Inflammatory macrophage treated with lipopolysaccharide for 1 hour (primary cell): ENCODE data around the gene ROBO3.

ENCODE experiments used
- DNase-seq, 2 donors: peaks; one replicate each; pipeline ENCODE4 v3.0.0-alpha.2; 2020 to 2022

The ROBO3 gene

DNA sequence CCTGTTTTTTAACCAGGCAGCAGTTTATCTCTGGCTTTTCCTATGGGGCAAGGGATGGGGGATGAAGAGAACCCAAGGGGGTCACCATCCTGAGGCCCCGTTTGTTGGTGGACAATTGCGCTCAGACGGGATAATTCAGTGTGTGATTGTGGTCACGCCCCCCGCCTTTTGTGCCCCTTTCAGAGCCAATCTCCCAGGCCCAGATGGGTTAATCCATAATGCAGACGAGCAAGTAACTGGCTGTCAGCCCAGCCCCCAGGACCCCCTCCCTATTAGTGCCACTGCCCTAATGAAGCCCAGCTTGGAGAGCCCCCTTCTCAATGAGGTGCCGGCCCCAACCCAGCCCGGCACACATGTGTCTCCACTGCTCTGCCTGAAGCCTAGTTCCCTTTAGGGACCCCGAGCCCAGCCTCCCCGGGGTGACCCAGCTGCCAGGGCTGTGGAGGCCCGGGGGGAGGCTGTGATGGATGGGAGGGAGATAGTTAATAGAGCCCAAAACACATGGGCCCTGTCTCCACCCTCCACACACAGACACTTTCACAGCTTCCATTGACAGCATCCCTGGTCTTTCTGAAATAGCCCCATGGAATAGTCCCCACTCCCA, 19.1 kb upstream of the ROBO3 start:
- DNase-seq = no peak

- no peak for DNase-seq
These were observed 6.1 kb upstream of the ROBO3 start for GRCh38 chr11:124859171-124859570.

DNA sequence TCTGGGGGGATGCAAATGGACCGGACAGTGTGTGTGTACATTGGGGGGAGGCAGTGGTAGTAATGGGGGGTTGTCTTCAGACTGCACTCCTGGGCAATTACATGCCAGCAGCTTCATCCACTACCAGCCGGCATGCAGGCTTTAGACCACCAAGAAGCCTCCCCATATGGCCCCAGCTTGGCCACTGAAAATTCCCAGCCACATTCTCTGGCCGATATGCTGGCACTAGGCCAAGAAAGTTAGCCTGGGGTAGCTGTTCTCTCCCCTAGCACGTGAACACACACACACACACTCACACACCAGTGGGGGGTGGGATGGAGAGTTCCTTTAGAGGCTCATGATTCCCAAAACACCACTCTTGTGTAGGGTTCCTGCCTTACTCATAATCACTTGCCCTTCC, 3.6 kb upstream of the ROBO3 start:
- no peak for DNase-seq

DNA sequence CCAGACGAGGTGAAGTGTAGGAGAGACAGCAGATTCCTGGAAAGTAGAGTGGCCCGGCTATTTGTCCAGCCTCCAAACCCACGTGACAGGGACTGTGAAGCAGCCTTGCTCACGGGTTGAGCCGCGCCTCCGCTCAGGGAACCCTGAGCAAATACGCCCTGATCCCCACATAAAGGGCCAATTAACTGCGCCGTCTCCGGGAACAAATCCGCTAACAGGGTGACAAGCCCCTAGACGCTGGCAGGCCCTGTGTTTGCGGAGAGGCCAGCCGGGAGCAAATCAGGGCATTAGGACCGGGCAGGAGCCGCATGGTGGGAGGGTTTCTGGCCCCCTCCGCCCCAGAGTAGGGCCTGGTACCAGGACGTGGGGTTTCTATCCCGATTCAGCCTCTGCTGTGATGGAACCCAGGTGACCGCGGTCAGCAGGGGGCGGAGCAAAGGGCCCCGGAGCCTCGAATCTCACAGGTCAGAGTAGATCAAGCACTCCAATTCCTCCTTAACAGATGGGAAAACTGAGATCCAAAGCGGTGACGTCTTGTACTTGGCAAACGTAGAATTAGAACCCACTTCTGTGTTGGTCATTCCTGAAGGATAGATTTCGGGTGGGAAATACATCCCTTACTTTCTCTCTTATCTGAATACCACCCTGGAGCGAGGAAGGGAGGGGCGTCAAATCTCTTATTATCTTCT, 2.0 kb upstream of the ROBO3 start:
- peak in 1 of 2 donors; percentile 5 for DNase-seq

DNA sequence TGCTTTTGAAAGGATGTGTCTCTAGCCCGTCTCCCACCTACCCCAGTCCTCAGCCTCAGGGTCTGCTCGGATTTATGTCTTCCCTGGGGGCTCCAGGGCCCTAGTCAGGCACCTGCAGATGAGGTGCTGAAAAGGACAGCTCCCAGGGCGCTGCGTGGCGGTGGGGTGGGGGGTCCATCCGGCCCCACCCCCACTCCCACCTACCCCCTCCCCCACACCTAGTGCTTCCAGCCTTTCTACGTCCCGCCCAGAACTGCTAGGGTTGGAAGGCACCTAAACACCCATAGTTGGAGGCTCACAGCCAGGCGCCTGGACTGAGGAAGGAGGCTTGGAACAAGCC, 1.4 kb upstream of the ROBO3 start:
- no peak for DNase-seq

- DNase-seq = no peak
These were observed 898 bp upstream of the ROBO3 start for GRCh38 chr11:124864176-124864891.

- DNase-seq = no peak
These were observed 396 bp upstream of the ROBO3 start for GRCh38 chr11:124864892-124865180.

DNA sequence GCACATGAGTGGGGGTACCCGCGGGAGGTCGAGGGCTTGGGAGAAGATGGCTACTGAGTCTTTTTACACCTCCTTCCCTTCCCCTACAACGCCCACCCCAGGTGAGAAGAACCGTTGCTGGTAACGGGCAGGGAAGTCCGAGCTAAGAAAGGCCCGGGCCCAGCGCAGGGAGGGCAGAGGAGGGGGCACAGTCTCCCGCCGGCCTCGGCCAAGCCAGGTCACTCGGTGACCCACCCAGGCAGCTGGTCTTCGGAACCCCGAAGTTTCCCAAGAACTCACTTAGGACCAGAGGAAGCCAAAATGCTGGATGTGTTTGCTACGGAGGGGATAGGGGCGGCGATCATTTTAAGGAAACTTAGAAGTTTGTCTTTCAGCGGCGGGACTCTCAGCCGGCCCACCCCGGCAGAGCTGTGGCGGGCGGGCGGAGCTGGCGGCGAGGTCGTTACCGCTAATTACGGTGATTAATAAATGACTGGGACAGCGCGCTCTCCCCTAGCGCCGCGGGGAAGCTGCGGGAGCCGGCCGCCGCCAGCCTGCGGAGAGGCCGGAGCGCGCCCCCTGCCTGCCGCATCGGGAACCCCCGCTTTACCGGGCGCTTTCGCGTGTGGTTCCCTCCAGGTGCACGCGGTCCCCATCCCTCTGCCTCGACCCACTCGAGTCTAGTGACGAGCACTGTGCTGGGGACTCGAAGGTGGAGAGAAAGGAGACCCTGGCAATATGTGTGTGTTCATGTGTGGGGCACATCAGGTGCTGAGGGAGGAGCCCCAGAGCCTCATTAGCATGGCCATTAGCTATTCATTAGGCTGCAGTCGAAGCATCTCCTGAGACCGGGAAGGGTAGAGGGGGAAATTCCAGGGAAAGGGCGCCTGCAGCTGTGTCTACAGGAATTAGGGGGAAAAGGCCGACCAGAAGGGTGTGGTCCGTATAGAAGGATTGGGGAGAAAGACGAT, 945 bp downstream of the ROBO3 start:
- DNase-seq = peak; percentile 11 to 38

DNA sequence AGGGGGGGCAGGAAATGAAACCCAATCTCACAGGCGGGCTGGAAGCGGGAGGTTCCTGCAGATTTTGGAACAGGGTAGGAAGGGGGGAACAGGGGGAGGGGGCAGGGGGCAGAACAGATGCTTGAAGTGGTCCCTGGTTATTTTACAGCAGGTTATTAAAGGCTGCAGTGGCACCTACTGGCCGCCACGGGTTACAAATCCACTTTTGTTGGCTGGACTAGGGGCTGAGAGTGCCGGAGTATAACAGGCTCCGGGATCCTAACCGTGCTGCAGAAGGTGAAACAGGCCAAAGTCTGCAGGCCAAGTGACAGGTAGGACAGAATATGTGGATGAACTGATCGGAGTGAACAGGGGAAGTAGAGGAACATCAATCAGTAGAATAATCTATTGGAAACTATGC, 2.5 kb downstream of the ROBO3 start:
- DNase-seq = peak; percentile 3 to 18

DNA sequence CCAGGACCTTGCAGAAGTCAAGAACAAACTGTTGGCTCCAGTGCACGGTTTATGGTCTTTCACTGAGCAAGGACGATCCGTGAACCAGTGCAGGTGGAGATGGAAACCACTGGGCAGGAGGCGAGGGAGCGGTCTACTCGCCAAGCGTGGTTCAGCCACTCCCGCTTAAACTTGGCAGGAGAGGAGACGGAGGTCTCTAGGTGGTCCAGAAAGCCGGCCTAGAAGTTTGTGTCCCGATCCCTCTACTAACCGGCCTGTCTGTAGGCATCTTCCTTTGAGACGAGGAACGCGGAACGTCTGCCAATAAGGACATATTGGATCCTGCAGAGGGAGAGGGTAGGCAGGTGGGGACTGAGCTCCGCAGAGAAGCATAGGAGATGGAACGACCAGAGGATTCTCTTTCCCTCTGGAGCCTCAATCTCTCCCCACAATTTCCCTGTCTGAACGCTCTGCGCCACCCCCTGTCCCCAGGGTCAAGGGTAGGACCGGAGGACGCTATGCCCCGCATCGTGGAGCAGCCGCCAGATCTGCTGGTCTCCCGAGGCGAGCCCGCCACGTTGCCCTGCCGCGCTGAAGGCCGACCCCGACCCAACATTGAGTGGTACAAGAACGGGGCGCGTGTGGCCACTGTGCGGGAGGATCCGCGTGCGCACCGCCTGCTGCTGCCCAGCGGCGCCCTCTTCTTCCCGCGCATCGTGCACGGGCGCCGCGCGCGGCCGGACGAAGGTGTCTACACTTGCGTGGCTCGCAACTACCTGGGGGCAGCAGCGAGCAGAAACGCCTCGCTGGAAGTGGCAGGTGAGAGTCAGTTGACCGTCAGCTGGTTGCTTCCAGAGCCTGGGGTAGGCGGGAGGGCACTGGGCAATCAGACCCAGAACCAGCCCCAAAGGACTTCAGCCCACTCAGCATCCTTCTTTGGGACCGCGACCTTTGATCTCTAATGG, 3.4 kb downstream of the ROBO3 start:
- DNase-seq = no peak

DNA sequence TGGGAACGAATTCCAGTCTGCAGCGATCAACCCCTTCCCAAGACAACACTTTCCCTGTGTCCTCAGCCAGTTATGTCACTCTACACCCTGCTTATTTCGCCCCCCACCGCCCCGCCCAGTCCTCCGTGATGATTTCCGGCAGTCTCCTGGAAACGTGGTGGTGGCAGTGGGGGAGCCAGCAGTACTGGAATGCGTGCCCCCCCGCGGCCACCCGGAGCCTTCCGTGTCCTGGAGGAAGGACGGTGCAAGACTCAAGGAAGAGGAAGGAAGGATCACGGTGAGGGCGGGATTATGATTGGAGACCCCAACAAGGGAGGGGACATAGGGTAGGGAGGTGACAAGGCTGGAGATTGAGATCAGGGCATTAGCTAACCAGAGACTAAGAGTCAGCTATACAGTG, 4.1 kb downstream of the ROBO3 start:
- no peak for DNase-seq

DNA sequence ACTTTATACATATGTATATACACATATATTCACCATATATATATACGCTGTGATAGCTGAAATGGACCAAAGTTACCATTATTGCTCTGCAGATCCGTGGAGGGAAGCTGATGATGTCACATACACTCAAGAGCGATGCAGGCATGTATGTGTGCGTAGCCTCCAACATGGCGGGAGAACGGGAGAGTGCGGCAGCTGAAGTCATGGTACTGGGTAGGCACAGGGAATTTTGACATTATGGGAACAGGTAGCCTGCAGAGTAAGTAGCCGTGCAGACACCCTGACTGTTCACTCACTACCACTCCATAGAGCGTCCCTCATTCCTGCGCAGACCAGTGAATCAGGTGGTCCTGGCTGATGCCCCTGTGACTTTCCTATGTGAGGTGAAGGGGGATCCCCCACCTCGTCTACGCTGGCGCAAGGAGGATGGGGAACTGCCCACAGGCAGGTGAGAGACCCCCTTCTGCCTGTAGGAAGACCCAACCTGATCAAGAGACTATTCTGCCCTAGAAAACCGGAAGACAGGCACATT, 4.7 kb downstream of the ROBO3 start:
- DNase-seq = no peak

- no peak for DNase-seq
These were observed 5.2 kb downstream of the ROBO3 start for GRCh38 chr11:124870430-124870829.

DNA sequence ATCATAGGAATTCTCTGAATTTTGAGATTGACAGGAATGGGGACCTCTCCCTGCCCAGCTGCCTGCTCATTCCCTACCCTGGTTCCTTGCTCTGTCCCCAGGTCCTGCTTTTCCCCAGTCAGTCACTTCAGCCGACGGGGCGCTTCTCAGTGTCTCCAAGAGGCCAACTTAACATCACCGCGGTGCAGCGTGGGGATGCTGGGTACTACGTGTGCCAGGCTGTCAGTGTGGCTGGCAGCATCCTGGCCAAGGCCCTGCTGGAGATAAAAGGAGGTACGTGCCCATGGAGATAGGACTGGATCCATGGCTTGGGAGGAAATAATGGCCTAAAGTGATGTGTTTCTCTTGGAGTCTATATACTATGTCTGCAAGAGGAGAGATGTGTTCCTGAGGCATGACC, 7.0 kb downstream of the ROBO3 start:
- DNase-seq = no peak

DNA sequence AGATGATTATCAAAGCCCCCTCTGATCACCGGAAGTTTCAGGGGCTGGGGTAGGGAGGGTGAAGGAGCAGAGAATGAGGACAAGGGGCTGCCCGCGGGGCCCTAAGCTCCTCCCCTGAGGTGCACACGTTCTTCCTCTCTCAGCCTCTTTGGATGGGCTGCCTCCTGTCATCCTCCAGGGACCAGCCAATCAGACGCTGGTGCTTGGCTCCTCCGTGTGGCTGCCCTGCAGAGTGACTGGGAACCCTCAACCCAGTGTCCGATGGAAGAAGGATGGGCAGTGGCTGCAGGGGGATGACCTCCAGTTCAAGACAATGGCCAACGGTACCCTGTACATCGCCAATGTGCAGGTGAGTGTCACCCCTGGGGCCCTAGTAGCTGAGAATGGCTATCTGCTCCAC, 7.5 kb downstream of the ROBO3 start:
- no peak for DNase-seq

DNA sequence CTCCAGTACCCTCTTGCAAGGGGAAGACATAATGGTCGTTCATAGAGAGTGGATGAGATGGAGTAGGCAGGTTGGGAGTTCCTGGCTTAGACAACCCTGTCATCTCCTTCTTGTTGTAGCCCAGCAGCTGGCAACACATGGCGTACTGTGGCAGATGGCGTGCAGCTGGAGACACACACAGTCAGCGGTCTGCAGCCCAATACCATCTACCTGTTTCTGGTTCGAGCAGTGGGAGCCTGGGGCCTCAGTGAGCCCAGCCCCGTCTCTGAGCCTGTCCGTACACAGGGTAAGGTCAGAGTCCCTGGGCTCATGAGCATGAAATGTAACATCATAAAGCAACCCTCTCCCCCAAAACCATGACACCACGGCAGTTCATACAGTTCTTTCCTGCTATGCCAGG, 8.7 kb downstream of the ROBO3 start:
- no peak for DNase-seq

- DNase-seq = no peak
These were observed 9.5 kb downstream of the ROBO3 start for GRCh38 chr11:124874571-124875255.

- DNase-seq = no peak
These were observed 10.2 kb downstream of the ROBO3 start for GRCh38 chr11:124875401-124875800.

DNA sequence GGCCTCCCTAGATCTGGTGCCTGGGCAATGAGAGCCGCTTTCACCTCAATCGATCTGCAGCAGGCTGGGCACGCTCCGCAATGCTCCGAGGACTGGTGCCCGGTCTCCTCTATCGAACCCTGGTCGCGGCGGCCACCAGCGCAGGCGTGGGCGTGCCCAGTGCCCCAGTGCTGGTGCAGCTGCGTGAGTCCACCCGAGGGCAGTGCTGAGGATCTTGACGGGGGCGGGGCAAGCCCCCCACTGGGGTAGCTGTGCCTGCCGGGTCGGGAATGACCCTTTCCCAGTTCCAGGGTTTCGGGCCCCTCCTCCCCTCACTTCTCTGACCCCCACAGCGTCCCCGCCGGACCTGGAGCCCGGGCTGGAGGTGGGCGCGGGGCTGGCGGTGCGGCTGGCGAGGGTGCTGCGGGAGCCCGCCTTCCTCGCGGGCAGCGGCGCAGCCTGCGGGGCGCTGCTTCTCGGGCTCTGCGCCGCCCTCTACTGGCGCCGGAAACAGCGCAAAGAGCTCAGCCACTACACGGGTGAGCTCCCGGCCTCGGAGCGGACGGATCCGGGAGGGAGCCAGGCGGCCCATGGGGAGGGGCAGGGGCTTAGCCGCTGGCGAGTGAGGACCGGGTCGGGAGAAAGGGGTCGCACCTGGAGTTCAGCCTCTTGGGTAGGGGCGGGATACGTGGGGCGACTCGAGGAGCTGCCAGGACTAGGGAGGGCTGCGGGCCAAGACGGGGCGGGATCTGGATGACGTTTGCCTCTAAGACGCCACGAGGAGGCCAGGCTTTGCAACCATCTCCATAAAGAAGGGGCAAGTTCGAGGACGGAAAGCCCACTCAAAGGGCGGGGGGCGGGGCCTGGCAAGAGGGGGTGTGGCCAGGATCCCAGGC, 10.9 kb downstream of the ROBO3 start:
- DNase-seq = peak; percentile 70 to 82
